Activated T-helper 17 cell treated with anti-CD3 and anti-CD28 coated beads, Interleukin-2, amount 50 U/mL, for 72 hours (primary cell): ENCODE results near the gene KBTBD2. TPM values are rescaled to one million over a fixed set of nuclear protein-coding genes. Genes with fewer than 3 reads are reported as not detected.
"Not testable (repeated sequence)": the region's sequence is repeated elsewhere in the genome, so short reads cannot be mapped to it uniquely, and the experiment has no call there.

ENCODE experiments used
- ATAC-seq: fragments of 150-1000 bp; cut with Tn5 transposase; replicated peaks from 2 replicates; pipeline ENCODE4 v1.10.0; 2021; ENCODE audit warnings: mild to moderate bottlenecking, moderate library complexity
- H3K27ac Mint-ChIP-seq: one replicate; pipeline ENCODE4 v1.8.0; 2022; ENCODE audit warnings: mixed read lengths
- H3K27me3 Mint-ChIP-seq: one replicate; pipeline ENCODE4 v1.8.0; 2022; ENCODE audit warnings: mixed read lengths
- H3K36me3 Mint-ChIP-seq: one replicate; pipeline ENCODE4 v1.8.0; 2022; ENCODE audit warnings: low read depth, mild to moderate bottlenecking, mixed read lengths
- H3K4me1 Mint-ChIP-seq: one replicate; pipeline ENCODE4 v1.8.0; 2022; ENCODE audit warnings: mixed read lengths
- H3K4me3 Mint-ChIP-seq: one replicate; pipeline ENCODE4 v1.8.0; 2022; ENCODE audit warnings: mild to moderate bottlenecking, mixed read lengths
- H3K9me3 Mint-ChIP-seq: one replicate; pipeline ENCODE4 v1.8.0; 2022; ENCODE audit warnings: mixed read lengths
- total RNA-seq, 2 donors: library from RNA; stranded (reverse); gene quantifications; one replicate each; pipeline ENCODE4 v1.2.3, GENCODE V29; 2022

The KBTBD2 gene
- total RNA-seq, 2 donors from 2014 or later: 33.6 to 50.8 TPM

GRCh38 chr7:32850654-32851053 is 40.9 kb downstream of the KBTBD2 start:
- not testable (repeated sequence) for ATAC-seq, H3K9me3 Mint-ChIP-seq, H3K4me3 Mint-ChIP-seq, H3K27ac Mint-ChIP-seq, H3K36me3 Mint-ChIP-seq, H3K4me1 Mint-ChIP-seq
- peaks cover 20% of the 10 kb centered on the region for H3K27me3 Mint-ChIP-seq

GRCh38 chr7:32848655-32849054 is 42.9 kb downstream of the KBTBD2 start:
- H3K27me3 Mint-ChIP-seq: peaks cover 16% of the 10 kb centered on the region
- H3K27ac Mint-ChIP-seq, H3K36me3 Mint-ChIP-seq, H3K9me3 Mint-ChIP-seq, ATAC-seq, H3K4me1 Mint-ChIP-seq, H3K4me3 Mint-ChIP-seq: not testable (repeated sequence)

- H3K36me3 Mint-ChIP-seq: no peaks in the 10 kb centered on the region
- H3K4me1 Mint-ChIP-seq: peaks cover 7% of the 10 kb centered on the region
- peak; percentile 100 for ATAC-seq
- H3K9me3 Mint-ChIP-seq: no peaks in the 10 kb centered on the region
- peak overlapping the region; percentile 54 for H3K4me3 Mint-ChIP-seq
- peak overlapping the region; percentile 78 for H3K27ac Mint-ChIP-seq
- peaks cover 11% of the 10 kb centered on the region for H3K27me3 Mint-ChIP-seq
Observed at GRCh38 chr7:32846630-32847225, 44.8 kb downstream of the KBTBD2 start.

- H3K4me3 Mint-ChIP-seq, H3K27ac Mint-ChIP-seq, H3K4me1 Mint-ChIP-seq, H3K36me3 Mint-ChIP-seq, ATAC-seq, H3K9me3 Mint-ChIP-seq, H3K27me3 Mint-ChIP-seq: not testable (repeated sequence)
Observed at GRCh38 chr7:32844748-32845147, 46.8 kb downstream of the KBTBD2 start.

- H3K27me3 Mint-ChIP-seq, H3K9me3 Mint-ChIP-seq, ATAC-seq, H3K36me3 Mint-ChIP-seq, H3K4me1 Mint-ChIP-seq, H3K27ac Mint-ChIP-seq, H3K4me3 Mint-ChIP-seq: not testable (repeated sequence)
Observed at GRCh38 chr7:32843763-32844162, 47.8 kb downstream of the KBTBD2 start.

GRCh38 chr7:32839846-32840245 is 51.7 kb downstream of the KBTBD2 start:
- not testable (repeated sequence) for H3K27me3 Mint-ChIP-seq

GRCh38 chr7:32828996-32829752 is 62.4 kb downstream of the KBTBD2 start:
- H3K4me1 Mint-ChIP-seq, H3K36me3 Mint-ChIP-seq, H3K27ac Mint-ChIP-seq, H3K4me3 Mint-ChIP-seq, H3K9me3 Mint-ChIP-seq: not testable (repeated sequence)
- H3K27me3 Mint-ChIP-seq: peaks cover 10% of the 10 kb centered on the region
- ATAC-seq: peak; percentile 95

More at GRCh38 chr7:32839846-32840245, 51.7 kb downstream of the KBTBD2 start:
- H3K36me3 Mint-ChIP-seq, H3K4me3 Mint-ChIP-seq, H3K27ac Mint-ChIP-seq, ATAC-seq, H3K4me1 Mint-ChIP-seq, H3K9me3 Mint-ChIP-seq: not testable (repeated sequence)

Other genes starting within 250 kb of the KBTBD2 start
- gene FKBP9, start 65.7 kb upstream of the KBTBD2 start, total RNA-seq: 1 to 10 TPM in 1 of 2 donors, under 1 TPM in 1; 0.65 to 1.7 TPM
- gene NT5C3A, start 171.0 kb upstream of the KBTBD2 start, total RNA-seq: 10 to 100 TPM; 35.0 to 35.7 TPM
- 10 to 100 TPM in 1 of 2 donors, 1 to 10 TPM in 1; 5.2 to 11.2 TPM for gene RP9, start 217.6 kb upstream of the KBTBD2 start, total RNA-seq
- 10 to 100 TPM; 11.3 to 14.4 TPM for gene BBS9, start 237.8 kb upstream of the KBTBD2 start, total RNA-seq